T-helper 1 cell treated with Interleukin-12 subunit alpha and Interleukin-12 subunit beta and Interleukin-4 antibody, amounts not matched to agents 30 ng/mL and 1 ng/mL, for 36 hours (primary cell): ENCODE measurements around the gene PREX1. TPM values are rescaled to one million over a fixed set of nuclear protein-coding genes. Genes with fewer than 3 reads are reported as not detected.
"Not testable (repeated sequence)": the region's sequence is repeated elsewhere in the genome, so short reads cannot be mapped to it uniquely, and the experiment has no call there.

ENCODE experiments used
- intact Hi-C: fragments of 100-400 bp; cut with micrococcal nuclease; formaldehyde crosslinking; loops from one replicate; pipeline ENCODE4 v1.15.1; 2024
- total RNA-seq: library from RNA; stranded (reverse); gene quantifications from 2 replicates; pipeline ENCODE4 v1.2.3, GENCODE V29; 2022

Gene PREX1
- total RNA-seq, 1 donor from 2014 or later, result 119 TPM

- intact Hi-C loops, result loop anchor here (2.0 kb wide), 1 partner anchor 16 kb away; no protein-coding TSS in a partner anchor
Measured at GRCh38 chr20:48846516-48847492, 19.0 kb upstream of the PREX1 start.

GRCh38 chr20:48845721-48846306, 18.0 kb upstream of the PREX1 start:
- intact Hi-C loops, result loop anchor here (2.0 kb wide), 1 partner anchor 15 kb away; no protein-coding TSS in a partner anchor

GRCh38 chr20:48844996-48845395, 17.2 kb upstream of the PREX1 start:
- intact Hi-C loops, result no loop called here

DNA sequence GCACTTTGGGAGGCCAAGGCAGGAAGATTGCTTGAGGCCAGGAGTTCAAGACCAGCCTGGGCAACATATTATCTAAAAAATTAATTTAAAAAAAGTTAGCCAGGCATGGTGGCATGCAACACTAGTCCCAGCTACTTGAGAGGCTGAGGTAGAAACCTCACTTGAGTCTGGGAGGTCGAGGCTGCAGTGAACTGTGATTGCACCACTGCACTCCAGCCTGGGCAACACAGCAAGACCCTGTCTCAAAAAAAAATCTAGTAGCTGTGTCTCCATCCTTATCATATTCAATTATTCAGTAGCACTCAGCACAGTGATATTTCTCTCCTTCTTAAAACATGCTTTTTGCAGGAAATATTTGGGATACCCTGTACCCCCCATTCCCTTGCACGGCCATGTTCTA, 16.1 kb upstream of the PREX1 start:
- intact Hi-C loops, result not testable (repeated sequence)

DNA sequence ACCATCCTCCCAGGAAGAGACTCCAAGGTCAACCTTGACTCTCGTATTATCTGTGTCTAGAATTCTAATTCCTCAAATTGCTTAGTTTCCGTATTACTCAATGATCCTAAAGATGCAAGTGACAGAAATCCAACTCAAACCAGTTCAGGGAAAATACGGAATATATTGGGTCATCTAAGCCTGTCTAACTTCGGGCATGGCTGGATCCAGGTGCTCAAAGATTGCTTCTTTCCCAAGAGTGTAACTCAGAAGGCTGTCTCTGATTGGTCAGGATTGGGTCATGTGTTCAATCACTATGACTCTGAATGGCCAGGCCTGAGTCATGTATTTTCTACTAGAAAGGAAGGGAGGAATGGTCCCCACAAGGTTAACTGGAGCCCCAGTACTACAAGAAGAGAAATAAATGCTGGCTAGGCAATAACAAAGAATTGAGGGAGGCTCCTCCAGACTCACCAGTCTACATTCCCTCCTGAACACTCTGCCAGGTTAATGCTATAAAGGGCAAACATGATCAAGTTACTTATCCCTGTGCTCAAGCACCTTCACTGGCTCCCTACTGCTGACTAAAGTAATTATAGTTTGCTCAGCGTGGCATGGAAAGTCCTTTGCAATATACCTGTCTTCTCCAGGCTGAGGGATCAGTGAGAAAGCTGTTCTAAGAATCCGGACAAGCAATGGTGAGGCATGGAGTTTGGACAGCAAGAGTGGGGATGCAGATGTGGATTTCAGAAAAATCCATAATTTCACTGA, 15.4 kb upstream of the PREX1 start:
- intact Hi-C loops, result no loop called here

GRCh38 chr20:48841875-48842529, 14.2 kb upstream of the PREX1 start:
- intact Hi-C loops, result no loop called here

- intact Hi-C loops, result no loop called here
Measured at GRCh38 chr20:48841196-48841874, 13.5 kb upstream of the PREX1 start.

- intact Hi-C loops, result no loop called here
Measured at GRCh38 chr20:48839154-48839917, 11.5 kb upstream of the PREX1 start.

DNA sequence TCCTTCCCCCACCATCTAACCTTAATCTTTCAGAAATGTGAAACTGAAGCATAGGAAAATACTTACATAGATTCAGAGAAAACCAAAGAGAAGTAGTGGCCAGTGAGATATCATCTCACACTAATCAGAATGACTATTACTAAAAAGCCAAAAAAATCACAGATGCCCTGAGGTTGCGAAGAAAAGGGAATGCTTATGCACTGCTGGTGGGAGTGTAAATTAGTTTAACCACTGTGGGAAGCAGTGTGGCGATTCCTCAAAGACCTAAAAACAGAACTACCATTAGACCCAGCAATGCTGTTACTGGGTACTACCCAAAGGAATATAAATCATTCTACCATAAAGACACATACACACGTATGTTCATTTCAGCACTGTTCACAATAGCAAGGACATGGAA, 9.2 kb upstream of the PREX1 start:
- intact Hi-C loops, result no loop called here

GRCh38 chr20:48835390-48835789, 7.6 kb upstream of the PREX1 start:
- intact Hi-C loops, result no loop called here

- intact Hi-C loops, result no loop called here
Measured at GRCh38 chr20:48834278-48834677, 6.5 kb upstream of the PREX1 start.

- intact Hi-C loops, result no loop called here
Measured at GRCh38 chr20:48832405-48832730, 4.6 kb upstream of the PREX1 start.

DNA sequence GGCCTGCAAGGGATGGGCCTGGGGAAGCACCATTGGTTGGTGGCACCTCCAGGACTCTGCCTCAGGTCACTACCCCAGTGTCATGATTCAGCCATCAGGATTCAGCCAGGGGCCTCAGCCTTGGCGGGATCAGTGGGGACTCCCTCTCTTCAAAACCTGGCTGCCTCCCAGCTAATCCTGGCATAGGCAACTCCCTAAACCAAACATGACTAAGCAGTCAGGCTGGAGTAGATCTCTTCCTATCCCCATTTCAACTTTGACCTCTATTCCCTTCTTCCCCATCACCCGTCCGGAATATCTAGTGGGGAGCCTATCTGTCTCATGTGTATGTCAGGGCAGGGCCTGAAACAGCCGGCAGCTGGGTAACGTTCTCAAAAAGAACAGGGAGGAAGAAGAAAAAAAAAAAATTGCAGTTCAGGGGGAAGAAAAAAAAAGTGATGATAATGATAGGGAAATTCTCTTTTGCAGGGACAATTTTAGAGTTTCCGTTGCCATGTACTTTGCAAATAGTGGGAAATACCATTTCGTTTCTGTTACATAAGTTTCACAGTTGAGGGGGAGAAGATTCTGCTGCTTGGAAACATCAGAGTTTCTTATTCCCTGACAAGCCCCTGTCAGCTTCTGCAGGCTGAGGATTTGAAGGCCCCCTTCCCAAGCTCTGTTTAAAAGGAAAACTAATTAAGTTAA, 4.1 kb upstream of the PREX1 start:
- intact Hi-C loops, result loop anchor here (2.0 kb wide), 1 partner anchor 15 kb away; no protein-coding TSS in a partner anchor

DNA sequence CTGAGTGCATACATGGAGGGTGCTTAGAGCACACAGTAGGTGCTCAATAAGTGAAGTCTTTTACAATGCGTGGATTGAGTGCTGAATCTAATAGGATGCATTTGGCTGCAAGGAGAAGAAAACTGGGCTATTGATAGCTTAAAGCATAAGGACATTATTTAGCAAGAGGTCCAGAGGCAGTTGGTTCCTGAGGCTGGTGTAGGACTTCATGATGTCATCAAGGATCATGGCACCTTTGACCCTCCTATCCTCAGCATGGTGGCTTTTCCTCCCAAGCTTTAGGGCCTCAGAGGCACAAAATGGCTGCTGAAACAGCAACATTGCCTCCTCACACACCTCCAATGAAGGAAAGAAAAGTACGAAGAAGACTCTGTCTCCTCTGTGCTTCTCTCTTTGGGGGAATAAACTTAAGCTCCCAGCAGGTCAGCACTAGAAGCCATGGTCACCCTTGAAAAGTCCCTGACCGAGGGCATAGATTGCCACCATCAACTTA, 3.1 kb upstream of the PREX1 start:
- intact Hi-C loops, result loop anchor here (2.0 kb wide), 1 partner anchor 16 kb away; no protein-coding TSS in a partner anchor

- intact Hi-C loops, result loop anchor here (2.0 to 5.0 kb wide), 2 partner anchors 17 to 217 kb away; partner anchors contain the start of gene CSE1L
Measured at GRCh38 chr20:48829940-48830339, 2.1 kb upstream of the PREX1 start.

DNA sequence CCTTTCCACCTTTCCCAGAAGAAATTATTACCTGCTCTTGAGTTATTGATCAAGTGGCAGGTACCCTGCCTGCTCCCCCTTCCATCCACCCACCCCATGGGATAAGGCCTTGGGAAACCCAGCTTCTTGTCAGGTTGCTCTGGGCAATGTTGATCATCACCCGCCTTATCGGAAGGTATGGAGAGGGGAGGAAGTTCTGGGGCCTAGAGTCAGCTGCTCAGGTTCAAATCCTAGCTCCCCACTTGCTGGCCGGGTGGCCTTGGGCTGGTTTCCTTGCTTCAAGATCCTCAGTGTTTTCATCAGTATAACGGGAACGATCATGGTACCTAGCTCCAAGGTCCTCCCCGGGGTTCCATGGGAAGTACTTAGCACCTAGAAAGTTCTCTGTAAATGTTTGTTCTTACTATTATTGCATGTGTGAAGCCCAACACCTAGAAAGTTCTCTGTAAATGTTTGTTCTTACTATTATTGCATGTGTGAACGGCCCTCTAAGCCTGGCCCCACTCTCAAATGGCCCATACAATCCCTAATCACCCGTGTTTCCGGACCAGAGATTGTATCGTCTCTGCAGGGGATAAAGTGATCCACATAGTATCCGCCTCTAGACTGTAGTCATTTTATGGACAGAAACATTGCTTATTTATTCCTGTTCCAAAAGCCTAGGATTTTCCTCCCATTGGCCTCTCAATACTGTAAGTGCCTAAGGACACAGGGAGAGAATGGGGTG, 1.1 kb upstream of the PREX1 start:
- intact Hi-C loops, result loop anchor here (1.0 to 5.0 kb wide), 3 partner anchors 69 to 218 kb away; partner anchors contain the start of genes ARFGEF2 and CSE1L

DNA sequence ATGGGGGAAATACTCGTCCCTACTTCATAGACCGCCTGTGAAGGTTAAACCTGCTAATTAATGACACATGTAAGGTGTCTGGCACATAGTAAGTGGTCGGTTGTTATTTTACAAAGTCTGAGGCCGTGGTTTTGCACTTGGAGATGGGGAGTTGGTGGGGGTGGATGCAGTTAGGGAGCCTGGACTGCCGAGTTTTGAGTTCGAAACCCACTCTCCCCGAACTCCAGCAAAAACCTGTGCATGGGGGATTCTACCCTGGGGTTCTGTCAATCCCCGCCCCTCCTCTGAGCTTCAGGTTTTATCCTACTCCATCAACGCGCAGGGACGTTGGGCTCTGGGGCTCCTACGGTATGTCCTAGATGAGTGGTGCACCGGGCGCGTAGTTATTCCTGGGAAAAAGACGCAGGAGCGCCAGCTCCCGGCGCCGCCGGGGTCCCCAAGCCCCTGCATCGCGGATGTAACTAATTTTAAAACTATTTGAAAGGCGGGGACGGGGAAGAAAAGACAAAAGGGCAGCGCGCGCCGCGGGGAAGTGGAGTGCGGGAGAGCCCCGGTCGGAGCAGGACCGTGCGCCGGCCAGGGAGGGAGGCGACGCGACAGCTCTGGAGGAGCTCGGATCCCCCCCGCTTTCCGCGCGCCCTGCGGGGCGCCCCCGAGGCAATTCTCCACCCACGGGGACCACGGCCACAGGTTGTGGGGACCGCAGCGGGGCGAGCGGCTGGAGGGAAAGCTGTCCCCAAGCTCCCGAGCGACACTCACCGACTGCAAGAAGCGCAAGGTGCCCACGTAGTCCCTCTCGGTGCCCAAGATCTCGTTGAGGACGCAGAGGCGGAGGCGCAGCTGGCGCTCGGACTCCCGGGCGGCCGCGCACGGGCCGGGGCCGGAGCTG, 672 bp downstream of the PREX1 start:
- intact Hi-C loops, result loop anchor here (2.0 to 5.0 kb wide), 3 partner anchors 110 to 220 kb away; partner anchors contain the start of gene CSE1L
